Neuronal stem cell (in vitro differentiated cells): Measurements from ENCODE around the gene TWNK.

Experiments
- DNase-seq: peaks from one replicate; pipeline ENCODE4 v3.0.0-alpha.2; 2013; ENCODE audit warnings: low spot score
- H2AFZ ChIP-seq: one replicate; pipeline ENCODE4 v1.6.1; 2013; ENCODE audit warnings: mild to moderate bottlenecking, low read length, inconsistent platforms
- H2AK5ac ChIP-seq: 2 replicates; pipeline ENCODE4 v1.6.1; 2013; ENCODE audit warnings: low read depth, mild to moderate bottlenecking, inconsistent platforms, low read length, moderate library complexity, mixed read lengths
- H2BK120ac ChIP-seq: 2 replicates; pipeline ENCODE4 v1.6.1; 2013; ENCODE audit warnings: low read depth, mild to moderate bottlenecking, inconsistent platforms, low read length, moderate library complexity, mixed read lengths
- H2BK12ac ChIP-seq: one replicate; pipeline ENCODE4 v1.6.1; 2013; ENCODE audit warnings: low read length, inconsistent platforms
- H2BK15ac ChIP-seq: 2 replicates; pipeline ENCODE4 v1.6.1; 2013; ENCODE audit warnings: mild to moderate bottlenecking, low read length, inconsistent platforms, mixed read lengths
- H2BK5ac ChIP-seq: one replicate; pipeline ENCODE4 v1.6.1; 2013; ENCODE audit warnings: inconsistent platforms, mild to moderate bottlenecking, low read length, moderate library complexity
- H3K14ac ChIP-seq: one replicate; pipeline ENCODE4 v1.6.1; 2013; ENCODE audit warnings: low read length, inconsistent platforms
- H3K18ac ChIP-seq: 2 replicates; pipeline ENCODE4 v1.6.1; 2013; ENCODE audit warnings: low read length, inconsistent platforms
- H3K23ac ChIP-seq: 2 replicates; pipeline ENCODE4 v1.6.1; 2013; ENCODE audit warnings: low read depth, mild to moderate bottlenecking, mixed read lengths, low read length, inconsistent platforms; ENCODE audit not compliant: poor library complexity
- H3K27ac ChIP-seq: replicated peaks from 3 replicates; pipeline ENCODE4 v1.5.1; 2013; ENCODE audit warnings: low read length, inconsistent platforms
- H3K27me3 ChIP-seq, 3 experiments: 2 replicates each; pipeline ENCODE4 v1.6.1; 2013; ENCODE audit warnings: low read length in 3 of 3, mild to moderate bottlenecking in 2 of 3, inconsistent platforms in 1 of 3, low read depth in 1 of 3, mixed read lengths in 1 of 3, moderate library complexity in 1 of 3; ENCODE audit not compliant: control insufficient read depth in 3 of 3, insufficient read depth in 3 of 3
- H3K36me3 ChIP-seq, 2 donors: replicated peaks in 1 of 2; 2 replicates each; pipeline ENCODE4 v1.6.1; 2013; ENCODE audit warnings: low read length in 2 of 2; ENCODE audit not compliant: control insufficient read depth in 2 of 2, insufficient read depth in 2 of 2
- H3K4ac ChIP-seq: 2 replicates; pipeline ENCODE4 v1.6.1; 2013; ENCODE audit warnings: inconsistent platforms, mild to moderate bottlenecking, low read length, moderate library complexity
- H3K4me1 ChIP-seq, 2 donors: 1 replicate in 1 of 2; 2 replicates in 1 of 2; pipeline ENCODE4 v1.6.1; 2013; ENCODE audit warnings: low read length in 2 of 2, low read depth in 1 of 2; ENCODE audit not compliant: control insufficient read depth in 2 of 2, insufficient read depth in 1 of 2
- H3K4me2 ChIP-seq: one replicate; pipeline ENCODE4 v1.6.1; 2013; ENCODE audit warnings: mild to moderate bottlenecking, low read length, inconsistent platforms; ENCODE audit not compliant: insufficient read depth, poor library complexity, severe bottlenecking
- H3K4me3 ChIP-seq, 2 donors: 2 replicates each; pipeline ENCODE4 v1.5.1; 2013; ENCODE audit warnings: low read length in 2 of 2, mild to moderate bottlenecking in 2 of 2, inconsistent platforms in 1 of 2, moderate library complexity in 1 of 2
- H3K79me1 ChIP-seq: one replicate; pipeline ENCODE4 v1.6.1; 2013; ENCODE audit warnings: low read depth, mild to moderate bottlenecking, inconsistent platforms, low read length, moderate library complexity
- H3K9ac ChIP-seq: one replicate; pipeline ENCODE4 v1.6.1; 2013; ENCODE audit warnings: mild to moderate bottlenecking, low read depth, low read length, inconsistent platforms; ENCODE audit not compliant: poor library complexity
- H3K9me3 ChIP-seq, 2 donors: replicated peaks in 1 of 2; 2 replicates each; pipeline versions ENCODE3 to v1.6.1; 2013; ENCODE audit warnings: low read length in 2 of 2, mild to moderate bottlenecking in 2 of 2, inconsistent platforms in 1 of 2, low read depth in 1 of 2, mixed read lengths in 1 of 2, moderate library complexity in 1 of 2; ENCODE audit not compliant: control insufficient read depth in 2 of 2, insufficient read depth in 1 of 2
- H4K8ac ChIP-seq: one replicate; pipeline ENCODE4 v1.6.1; 2013; ENCODE audit warnings: low read depth, mild to moderate bottlenecking, inconsistent platforms, low read length, moderate library complexity
- H4K91ac ChIP-seq: one replicate; pipeline ENCODE4 v1.6.1; 2013; ENCODE audit warnings: low read length, low read depth, mild to moderate bottlenecking, inconsistent platforms; ENCODE audit not compliant: poor library complexity
- WGBS, 2 donors: extraction: QIAGEN DNeasy Blood & Tissue Kit; methylation state at CpG; one replicate each; pipeline ENCODE4 v1.1.7; 2013; ENCODE audit warnings: missing lambda C conversion rate in 2 of 2, mixed read lengths in 1 of 2; ENCODE audit not compliant: insufficient read length in 2 of 2, insufficient replicate concordance in 1 of 2; ENCODE audit errors: extremely low coverage in 2 of 2; 5-methylcytosine and 5-hydroxymethylcytosine counted together

Gene TWNK

DNA sequence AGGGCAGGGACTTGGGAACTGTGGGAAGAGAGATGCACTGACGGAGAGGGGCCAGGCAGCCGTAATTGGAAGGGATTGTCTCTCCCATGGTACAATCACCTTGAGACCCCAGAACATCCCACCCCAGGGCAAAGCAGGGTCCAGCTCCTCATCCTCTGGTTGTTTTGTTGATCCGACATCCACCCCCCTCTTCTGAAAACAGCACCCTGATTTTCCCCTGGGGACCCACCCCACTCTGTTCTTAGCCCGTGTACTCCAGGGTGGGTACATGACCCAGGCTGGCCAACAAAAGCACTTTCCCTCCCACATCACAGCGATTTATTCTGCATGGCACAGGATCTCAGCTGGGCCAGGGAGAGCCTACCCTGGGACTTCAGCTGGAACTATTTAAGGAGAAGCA, 29.5 kb downstream of the TWNK start:
- no peak overlapping the region for H2BK12ac ChIP-seq
- H3K18ac ChIP-seq: no peak overlapping the region
- H2BK120ac ChIP-seq: no peak overlapping the region
- DNase-seq: no peak
- no peak overlapping the region for H2AK5ac ChIP-seq
- H3K14ac ChIP-seq: no peak overlapping the region
- H3K9me3 ChIP-seq: peaks cover 0 to 2% of the 10 kb centered on the region in 2 donors
- no peak overlapping the region for H2BK5ac ChIP-seq
- no peak overlapping the region for H4K91ac ChIP-seq
- peaks cover 1% of the 10 kb centered on the region for H3K79me1 ChIP-seq
- no peak overlapping the region for H2BK15ac ChIP-seq
- no peak overlapping the region for H3K27ac ChIP-seq
- H2AFZ ChIP-seq: no peak overlapping the region
- H3K4me3 ChIP-seq: no peak overlapping the region
- no peak overlapping the region for H3K23ac ChIP-seq
- WGBS, 2 donors: no CpG with 5 or more reads among the region's 5 CpGs
- H3K9ac ChIP-seq: no peak overlapping the region
- H3K36me3 ChIP-seq: no peaks in the 10 kb centered on the region
- H3K4ac ChIP-seq: no peak overlapping the region
- H3K27me3 ChIP-seq: peaks cover 10 to 64% (median 40%) of the 10 kb centered on the region in 3 experiments
- no peak overlapping the region for H4K8ac ChIP-seq
- no peak overlapping the region for H3K4me2 ChIP-seq
- peaks cover 9 to 12% of the 10 kb centered on the region in 2 donors for H3K4me1 ChIP-seq

DNA sequence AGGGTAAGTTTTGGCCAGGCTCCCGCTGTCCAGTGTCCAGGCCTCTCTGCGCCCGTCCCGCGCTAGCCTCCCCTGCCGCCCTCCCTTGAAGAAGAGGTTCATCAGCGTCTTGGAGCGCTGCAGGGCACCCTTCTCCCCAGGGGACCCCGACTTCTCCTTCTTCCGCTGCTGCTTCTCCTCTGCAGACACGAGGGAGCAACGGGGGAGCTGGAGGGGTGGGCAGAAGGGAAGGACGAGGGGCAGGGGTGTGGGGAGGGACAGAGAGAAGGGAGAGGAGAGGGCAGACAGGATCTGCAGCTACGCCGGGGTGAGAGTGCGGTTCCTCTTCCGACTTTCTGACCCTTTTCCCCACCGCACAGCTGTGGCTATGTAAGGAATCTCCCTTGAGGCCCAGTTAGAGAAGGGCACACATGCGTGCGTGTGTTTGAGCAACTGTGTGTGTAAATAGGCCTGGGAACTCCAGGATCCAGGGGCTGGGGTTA, 30.8 kb downstream of the TWNK start:
- no CpG with 5 or more reads among the region's 20 CpGs for WGBS, 2 donors
- Histone ChIP-seq H3K79me1 (peaks cover 1% of the 10 kb centered on the region), H3K4ac (no peak overlapping the region), H3K27me3 (peaks cover 10 to 68% (median 40%) of the 10 kb centered on the region in 3 experiments), H4K91ac (no peak overlapping the region), H3K4me3 (no peak overlapping the region), H3K36me3 (no peaks in the 10 kb centered on the region), H2BK120ac (no peak overlapping the region), H3K4me1 (peaks cover 7 to 9% of the 10 kb centered on the region in 2 donors), H2AK5ac (no peak overlapping the region), H2AFZ (peak overlapping the region; percentile 79), H2BK12ac (no peak overlapping the region), H4K8ac (no peak overlapping the region), H3K4me2 (no peak overlapping the region), H3K9me3 (peaks cover 0 to 2% of the 10 kb centered on the region in 2 donors), H2BK5ac (no peak overlapping the region), H3K27ac (no peak overlapping the region), H3K18ac (peak overlapping the region; percentile 88), H3K14ac (no peak overlapping the region), H2BK15ac (peak overlapping the region; percentile 93), H3K23ac (peak overlapping the region; percentile 49), H3K9ac (no peak overlapping the region)
- DNase-seq: no peak

DNA sequence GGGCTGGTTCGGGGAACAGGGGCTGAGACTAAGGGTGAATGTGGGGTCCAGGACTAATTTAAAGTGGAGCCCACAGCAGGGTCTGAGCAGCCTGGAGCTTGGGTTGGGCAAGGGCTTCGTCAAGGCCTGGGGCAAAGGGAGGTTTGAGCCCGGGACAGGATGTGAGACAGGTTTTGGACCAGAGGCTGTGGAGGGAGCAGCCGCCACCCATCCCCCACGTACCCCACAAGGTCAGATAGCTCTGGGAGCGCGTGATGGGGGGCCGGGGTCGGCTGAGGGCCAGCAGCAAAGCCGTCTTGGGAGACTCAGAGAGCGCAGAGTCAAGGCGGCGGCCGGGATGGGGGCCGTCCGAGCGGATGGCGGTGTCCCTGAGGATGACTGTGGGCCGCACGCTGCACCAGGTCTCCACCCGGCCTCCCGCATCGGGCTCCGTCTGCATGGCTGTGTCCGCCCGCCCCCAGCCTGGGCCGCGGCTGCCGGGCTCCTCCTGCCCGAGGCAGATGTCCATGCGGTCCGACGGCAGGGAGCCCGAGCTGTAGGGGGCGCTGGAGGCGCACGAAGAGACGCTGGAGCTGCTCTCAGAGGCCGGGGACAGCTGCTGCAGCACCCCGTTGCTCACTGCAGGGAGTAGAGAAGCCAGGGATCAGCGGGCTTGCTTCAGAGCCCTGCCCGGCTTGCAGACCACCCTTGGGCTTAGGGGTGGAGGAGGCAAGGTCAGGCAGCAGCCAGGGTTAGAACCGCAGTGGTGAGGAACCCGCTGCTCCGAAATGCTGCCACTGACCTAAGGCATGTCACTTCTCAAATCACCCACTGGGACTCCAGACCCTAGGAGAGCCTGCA, 31.5 kb downstream of the TWNK start:
- H3K27ac ChIP-seq: no peak overlapping the region
- no peak overlapping the region for H4K91ac ChIP-seq
- H2BK120ac ChIP-seq: no peak overlapping the region
- peak overlapping the region; percentile 0 for H3K23ac ChIP-seq
- peak overlapping the region; percentile 60 for H3K18ac ChIP-seq
- H2BK5ac ChIP-seq: no peak overlapping the region
- no peak for DNase-seq
- peak overlapping the region; percentile 79 for H2AFZ ChIP-seq
- peaks cover 1% of the 10 kb centered on the region for H3K79me1 ChIP-seq
- H3K36me3 ChIP-seq: no peaks in the 10 kb centered on the region
- H3K4me2 ChIP-seq: peak overlapping the region; percentile 43
- H3K14ac ChIP-seq: peak overlapping the region; percentile 95
- no peak overlapping the region for H2BK15ac ChIP-seq
- WGBS, 2 donors: no CpG with 5 or more reads among the region's 45 CpGs
- H3K4me1 ChIP-seq: peaks cover 7% of the 10 kb centered on the region in 2 donors
- H3K27me3 ChIP-seq: peaks cover 10 to 73% (median 40%) of the 10 kb centered on the region in 3 experiments
- peaks cover 0 to 2% of the 10 kb centered on the region in 2 donors for H3K9me3 ChIP-seq
- H2BK12ac ChIP-seq: no peak overlapping the region
- no peak overlapping the region for H3K4ac ChIP-seq
- peak overlapping the region; percentile 74 for H4K8ac ChIP-seq
- H3K9ac ChIP-seq: peak overlapping the region; percentile 74
- H3K4me3 ChIP-seq: peak overlapping the region in 1 of 2 donors; percentile 7
- H2AK5ac ChIP-seq: no peak overlapping the region

DNA sequence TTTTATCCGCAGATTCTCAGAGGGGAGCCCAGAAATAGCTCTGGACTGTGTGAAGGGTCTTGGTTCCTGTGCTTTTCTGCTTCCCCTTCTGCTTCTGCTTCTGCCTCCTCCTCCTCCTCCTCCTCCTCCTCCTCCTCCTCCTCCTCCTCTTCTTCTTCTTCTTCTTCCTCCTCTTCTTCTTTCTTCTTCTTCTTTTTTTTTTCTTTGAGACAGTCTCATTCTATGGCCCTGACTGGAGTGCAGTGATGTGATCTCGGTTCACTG, 32.0 kb downstream of the TWNK start:
- Histone ChIP-seq H2BK120ac (no peak overlapping the region), H3K4me3 (no peak overlapping the region), H3K23ac (no peak overlapping the region), H3K79me1 (peaks cover 1% of the 10 kb centered on the region), H3K4me1 (peaks cover 4 to 5% of the 10 kb centered on the region in 2 donors), H2AFZ (no peak overlapping the region), H4K8ac (no peak overlapping the region), H3K14ac (no peak overlapping the region), H3K27me3 (peaks cover 10 to 78% (median 40%) of the 10 kb centered on the region in 3 experiments), H2BK15ac (no peak overlapping the region), H3K9me3 (peaks cover 0 to 2% of the 10 kb centered on the region in 2 donors), H2BK12ac (no peak overlapping the region), H3K36me3 (no peaks in the 10 kb centered on the region), H3K18ac (no peak overlapping the region), H3K4me2 (no peak overlapping the region), H3K27ac (no peak overlapping the region), H2BK5ac (no peak overlapping the region), H2AK5ac (no peak overlapping the region), H3K4ac (no peak overlapping the region), H4K91ac (no peak overlapping the region), H3K9ac (no peak overlapping the region)
- no peak for DNase-seq
- no CpG with 5 or more reads among the region's 2 CpGs for WGBS, 2 donors
